ENCODE measurements around the gene TIAM1. TPM values are rescaled to one million over a fixed set of nuclear protein-coding genes. Genes with fewer than 3 reads are reported as not detected.

TIAM1 gene
- total RNA-seq, 1 experiment from 2014 or later, result 3.7 TPM

DNA sequence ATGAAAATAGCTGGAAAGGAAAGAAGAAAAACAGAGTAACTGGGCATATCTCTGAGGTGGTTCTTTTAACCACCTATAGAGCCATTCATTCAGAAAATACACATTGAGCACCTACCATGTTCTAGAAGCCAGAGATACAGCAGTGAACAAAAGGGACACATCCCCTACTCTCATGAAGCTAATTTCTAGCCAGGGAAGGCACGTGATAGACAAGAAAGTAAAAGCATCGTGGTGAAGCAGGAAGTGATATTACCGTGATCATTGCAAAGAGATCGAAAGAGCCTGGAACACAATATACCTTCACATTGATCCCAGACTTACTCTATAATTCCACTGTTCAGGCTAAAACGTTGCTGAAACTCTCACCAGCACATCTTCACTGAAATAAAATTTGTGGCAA lies 76.0 kb downstream of the TIAM1 start:
- Histone ChIP-seq H3K36me3 (ENCODE audit: control insufficient read depth, insufficient read depth, low read length) (no peaks in the 10 kb centered on the region), H3K4me1 (ENCODE audit: control insufficient read depth, insufficient read depth, low read length) (no peaks in the 10 kb centered on the region), H3K9me3 (ENCODE audit: control insufficient read depth, insufficient read depth, low read depth, low read length) (no peaks in the 10 kb centered on the region), H3K27ac (ENCODE audit: low read length) (no peak overlapping the region), H3K4me3 (ENCODE audit: low read depth in 2 of 2, low read length in 2 of 2) (peak overlapping the region in 1 of 2 experiments; percentile 23; a peak in 2 of 4 replicates), H3K27me3 (ENCODE audit: control insufficient read depth, insufficient read depth, low read length) (no peaks in the 10 kb centered on the region)
- DNase-seq (ENCODE audit: low read depth, low spot score) (no peak), ATAC-seq (no peak)
- intact Hi-C loops (cut with micrococcal nuclease; ENCODE audit: unreplicated experiment), result no loop called here
- BruUV-seq (replicated peaks), result no TSS peak
- CTCF ChIA-PET, result no interaction called here
- TF ChIP-seq POLR2AphosphoS5 (IDR thresholded peaks at IDR 0.05; ENCODE audit: low read depth, low read length), result no peak
- TF ChIP-seq, protein P1, sequence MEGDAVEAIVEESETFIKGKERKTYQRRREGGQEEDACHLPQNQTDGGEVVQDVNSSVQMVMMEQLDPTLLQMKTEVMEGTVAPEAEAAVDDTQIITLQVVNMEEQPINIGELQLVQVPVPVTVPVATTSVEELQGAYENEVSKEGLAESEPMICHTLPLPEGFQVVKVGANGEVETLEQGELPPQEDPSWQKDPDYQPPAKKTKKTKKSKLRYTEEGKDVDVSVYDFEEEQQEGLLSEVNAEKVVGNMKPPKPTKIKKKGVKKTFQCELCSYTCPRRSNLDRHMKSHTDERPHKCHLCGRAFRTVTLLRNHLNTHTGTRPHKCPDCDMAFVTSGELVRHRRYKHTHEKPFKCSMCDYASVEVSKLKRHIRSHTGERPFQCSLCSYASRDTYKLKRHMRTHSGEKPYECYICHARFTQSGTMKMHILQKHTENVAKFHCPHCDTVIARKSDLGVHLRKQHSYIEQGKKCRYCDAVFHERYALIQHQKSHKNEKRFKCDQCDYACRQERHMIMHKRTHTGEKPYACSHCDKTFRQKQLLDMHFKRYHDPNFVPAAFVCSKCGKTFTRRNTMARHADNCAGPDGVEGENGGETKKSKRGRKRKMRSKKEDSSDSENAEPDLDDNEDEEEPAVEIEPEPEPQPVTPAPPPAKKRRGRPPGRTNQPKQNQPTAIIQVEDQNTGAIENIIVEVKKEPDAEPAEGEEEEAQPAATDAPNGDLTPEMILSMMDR (IDR thresholded peaks at IDR 0.05), result no peak
- TF ChIP-seq TCF7L2 (IDR thresholded peaks at IDR 0.05; ENCODE audit: low read depth, low read length), result no peak
- no peak for TF ChIP-seq SIN3A (IDR thresholded peaks at IDR 0.05; ENCODE audit: borderline replicate concordance, insufficient read depth, low read depth, low read length)
- TF ChIP-seq, protein P2, sequence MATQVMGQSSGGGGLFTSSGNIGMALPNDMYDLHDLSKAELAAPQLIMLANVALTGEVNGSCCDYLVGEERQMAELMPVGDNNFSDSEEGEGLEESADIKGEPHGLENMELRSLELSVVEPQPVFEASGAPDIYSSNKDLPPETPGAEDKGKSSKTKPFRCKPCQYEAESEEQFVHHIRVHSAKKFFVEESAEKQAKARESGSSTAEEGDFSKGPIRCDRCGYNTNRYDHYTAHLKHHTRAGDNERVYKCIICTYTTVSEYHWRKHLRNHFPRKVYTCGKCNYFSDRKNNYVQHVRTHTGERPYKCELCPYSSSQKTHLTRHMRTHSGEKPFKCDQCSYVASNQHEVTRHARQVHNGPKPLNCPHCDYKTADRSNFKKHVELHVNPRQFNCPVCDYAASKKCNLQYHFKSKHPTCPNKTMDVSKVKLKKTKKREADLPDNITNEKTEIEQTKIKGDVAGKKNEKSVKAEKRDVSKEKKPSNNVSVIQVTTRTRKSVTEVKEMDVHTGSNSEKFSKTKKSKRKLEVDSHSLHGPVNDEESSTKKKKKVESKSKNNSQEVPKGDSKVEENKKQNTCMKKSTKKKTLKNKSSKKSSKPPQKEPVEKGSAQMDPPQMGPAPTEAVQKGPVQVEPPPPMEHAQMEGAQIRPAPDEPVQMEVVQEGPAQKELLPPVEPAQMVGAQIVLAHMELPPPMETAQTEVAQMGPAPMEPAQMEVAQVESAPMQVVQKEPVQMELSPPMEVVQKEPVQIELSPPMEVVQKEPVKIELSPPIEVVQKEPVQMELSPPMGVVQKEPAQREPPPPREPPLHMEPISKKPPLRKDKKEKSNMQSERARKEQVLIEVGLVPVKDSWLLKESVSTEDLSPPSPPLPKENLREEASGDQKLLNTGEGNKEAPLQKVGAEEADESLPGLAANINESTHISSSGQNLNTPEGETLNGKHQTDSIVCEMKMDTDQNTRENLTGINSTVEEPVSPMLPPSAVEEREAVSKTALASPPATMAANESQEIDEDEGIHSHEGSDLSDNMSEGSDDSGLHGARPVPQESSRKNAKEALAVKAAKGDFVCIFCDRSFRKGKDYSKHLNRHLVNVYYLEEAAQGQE (IDR thresholded peaks at IDR 0.05; ENCODE audit: insufficient read depth in 1 of 2, low read depth in 2 of 2, low read length in 1 of 2), result no peak
- in situ Hi-C loops (cut with HindIII; ENCODE audit: low pct_unique_long_range_greater_than_20kb, low sequenced_read_pairs), result no loop called here
- POLR2A ChIA-PET, result no interaction called here

GRCh38 chr21:31267644-31268043 lies 76.4 kb downstream of the TIAM1 start:
- Histone ChIP-seq H3K27me3 (ENCODE audit: control insufficient read depth, insufficient read depth, low read length) (no peaks in the 10 kb centered on the region), H3K4me1 (ENCODE audit: control insufficient read depth, insufficient read depth, low read length) (no peaks in the 10 kb centered on the region), H3K9me3 (ENCODE audit: control insufficient read depth, insufficient read depth, low read depth, low read length) (no peaks in the 10 kb centered on the region), H3K4me3 (ENCODE audit: low read depth in 2 of 2, low read length in 2 of 2) (no peak overlapping the region), H3K27ac (ENCODE audit: low read length) (no peak overlapping the region), H3K36me3 (ENCODE audit: control insufficient read depth, insufficient read depth, low read length) (no peaks in the 10 kb centered on the region)
- no peak for ATAC-seq
- DNase-seq (ENCODE audit: low read depth, low spot score), result no peak
- in situ Hi-C loops (cut with HindIII; ENCODE audit: low pct_unique_long_range_greater_than_20kb, low sequenced_read_pairs), result no loop called here
- TF ChIP-seq, protein P2 (IDR thresholded peaks at IDR 0.05; ENCODE audit: insufficient read depth in 1 of 2, low read depth in 2 of 2, low read length in 1 of 2), result no peak
- ChIA-PET CTCF (no interaction called here), POLR2A (no interaction called here)
- intact Hi-C loops (cut with micrococcal nuclease; ENCODE audit: unreplicated experiment), result no loop called here
- no TSS peak for BruUV-seq (replicated peaks)
